Smooth muscle cell of the brain vasculature (primary cell): Measurements from ENCODE around the gene DOP1A.

Experiments used
- DNase-seq: peaks from one replicate; pipeline ENCODE4 v3.0.0-alpha.2; 2012; ENCODE audit warnings: low read depth, low spot score

DOP1A gene

DNA sequence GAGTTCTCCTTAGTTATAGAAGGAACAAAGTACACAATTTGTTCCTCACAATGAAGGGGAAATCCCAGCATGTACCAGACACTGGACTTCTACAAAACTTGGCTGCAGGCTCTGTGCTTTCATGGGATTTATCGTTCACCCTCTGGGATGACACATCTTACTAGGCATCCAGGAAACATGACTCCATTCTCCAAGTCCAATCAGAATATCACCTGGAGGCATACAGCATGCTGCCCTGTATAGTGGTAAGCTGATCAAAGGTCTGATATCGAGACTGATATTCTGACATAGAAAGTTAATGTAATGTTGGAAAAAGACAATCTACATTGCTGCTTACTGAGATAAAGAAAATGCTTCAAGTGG, 132.4 kb downstream of the DOP1A start:
- no peak for DNase-seq

DNA sequence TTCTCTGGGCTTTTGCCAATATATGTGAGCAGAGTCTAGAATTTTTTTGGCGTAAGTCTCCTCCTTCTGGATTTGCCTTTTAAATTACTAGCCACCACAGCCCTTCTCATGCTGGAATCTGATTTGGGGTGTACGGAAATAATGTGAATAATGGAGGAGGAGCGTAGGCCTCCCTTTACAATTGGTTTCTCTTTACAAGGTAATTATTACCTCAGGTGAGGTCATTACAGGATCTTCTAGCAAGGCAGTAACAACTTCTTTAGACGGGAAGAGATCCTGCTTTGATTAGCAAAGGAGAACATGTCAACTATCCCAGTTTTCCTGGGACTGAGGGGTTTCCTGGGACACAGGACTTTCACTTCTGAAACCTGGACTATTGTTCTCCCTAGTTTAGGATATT, 134.6 kb downstream of the DOP1A start:
- DNase-seq, result no peak

DNA sequence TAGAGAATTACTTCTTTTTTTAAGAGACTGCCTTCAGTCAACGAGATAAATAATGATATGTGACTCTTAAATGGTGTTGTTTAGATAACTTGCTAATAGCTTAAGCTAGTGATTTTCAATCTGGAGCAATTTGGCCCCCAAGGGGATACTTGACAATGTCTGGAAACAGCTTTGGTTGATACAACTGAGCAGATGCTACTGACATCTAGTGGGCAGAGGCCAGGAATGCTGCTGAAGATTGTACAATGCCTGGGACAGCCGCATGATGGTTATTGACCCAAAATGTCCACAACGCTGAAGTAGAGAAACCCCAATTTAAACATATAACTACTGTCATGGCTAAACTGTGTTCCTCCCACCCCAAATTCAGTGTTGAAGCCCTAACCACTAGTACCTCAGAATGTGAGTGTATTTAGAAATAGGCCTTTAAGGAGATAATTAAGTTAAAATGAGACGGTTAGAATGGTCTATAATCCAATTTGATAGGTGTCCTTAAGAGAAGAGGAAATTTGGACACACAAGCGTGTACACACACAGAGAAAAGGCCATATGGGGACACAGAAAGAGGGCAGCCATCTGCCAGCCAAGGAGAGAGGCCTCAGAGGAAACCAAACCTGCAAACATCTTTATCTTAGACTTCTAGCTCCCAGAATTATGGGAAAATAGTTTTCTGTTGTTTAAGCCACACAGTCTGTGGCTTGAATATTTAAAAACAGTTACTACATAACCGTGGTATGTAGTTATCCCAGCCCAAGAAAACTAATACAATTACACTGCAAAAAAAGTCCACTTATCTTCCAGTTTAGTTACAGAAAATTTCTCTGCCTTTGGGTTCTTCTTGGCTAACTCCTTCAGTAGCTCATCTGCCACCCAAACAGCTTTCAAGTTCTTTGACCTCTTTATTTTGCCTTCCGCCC, 147.9 kb downstream of the DOP1A start:
- peak; percentile 46 for DNase-seq

DNA sequence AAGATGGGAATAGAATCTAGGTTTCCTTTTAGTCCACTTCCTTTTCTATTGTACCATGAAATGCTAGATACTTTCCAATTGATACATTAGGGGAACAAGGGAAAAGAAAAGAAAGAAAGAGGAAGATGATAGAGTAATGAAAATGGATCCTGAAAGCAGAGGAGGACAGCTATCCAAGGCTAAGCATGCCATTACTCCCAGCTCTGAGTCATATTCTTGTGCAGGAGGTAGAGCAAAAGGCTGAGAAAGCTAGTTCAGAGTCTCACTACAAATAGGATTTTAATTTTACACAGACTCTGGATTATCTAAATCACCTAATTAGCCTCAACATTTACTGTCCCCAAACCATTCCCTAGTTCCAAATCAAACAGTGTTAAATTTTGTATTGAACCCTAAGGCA, 149.3 kb downstream of the DOP1A start:
- DNase-seq, result no peak
